Uterus (tissue), 2 donors: ENCODE data around the gene SH3BP2.

Source experiments
- CTCF ChIP-seq, 4 experiments: fragments of 200-600 bp in 2 of 4; fragments of 450-650 bp in 2 of 4; sonication (generic) in 2 of 4; IDR thresholded peaks; one replicate each; pipeline ENCODE4 v1.5.1; 2016 to 2019; ENCODE audit warnings: antibody characterized with exemption in 4 of 4, mild to moderate bottlenecking in 2 of 4, moderate library complexity in 1 of 4
- POLR2A ChIP-seq, 2 donors: fragments of 450-650 bp; IDR thresholded peaks; one replicate each; pipeline ENCODE4 v1.6.1; 2016; ENCODE audit warnings: antibody characterized with exemption in 2 of 2, mild to moderate bottlenecking in 1 of 2, moderate library complexity in 1 of 2

- TF ChIP-seq CTCF (IDR thresholded peaks at IDR 0.05) (no peak), POLR2A (IDR thresholded peaks at IDR 0.05) (no peak)
Measured at GRCh38 chr4:2813446-2814405, 20.8 kb downstream of the SH3BP2 start.
